Stimulated activated CD4-positive, alpha-beta T cell treated with anti-CD3 and anti-CD28 coated beads, Interleukin-4, amount 100 ng/mL, for 24 hours (primary cell): ENCODE data around the gene CPNE7.
A peak's percentile ranks its signal among the peaks of the same experiment; 100 is the strongest.

Experiments
- DNase-seq: peaks from one replicate; pipeline ENCODE4 v3.0.0-alpha.2; 2020

Gene CPNE7

DNA sequence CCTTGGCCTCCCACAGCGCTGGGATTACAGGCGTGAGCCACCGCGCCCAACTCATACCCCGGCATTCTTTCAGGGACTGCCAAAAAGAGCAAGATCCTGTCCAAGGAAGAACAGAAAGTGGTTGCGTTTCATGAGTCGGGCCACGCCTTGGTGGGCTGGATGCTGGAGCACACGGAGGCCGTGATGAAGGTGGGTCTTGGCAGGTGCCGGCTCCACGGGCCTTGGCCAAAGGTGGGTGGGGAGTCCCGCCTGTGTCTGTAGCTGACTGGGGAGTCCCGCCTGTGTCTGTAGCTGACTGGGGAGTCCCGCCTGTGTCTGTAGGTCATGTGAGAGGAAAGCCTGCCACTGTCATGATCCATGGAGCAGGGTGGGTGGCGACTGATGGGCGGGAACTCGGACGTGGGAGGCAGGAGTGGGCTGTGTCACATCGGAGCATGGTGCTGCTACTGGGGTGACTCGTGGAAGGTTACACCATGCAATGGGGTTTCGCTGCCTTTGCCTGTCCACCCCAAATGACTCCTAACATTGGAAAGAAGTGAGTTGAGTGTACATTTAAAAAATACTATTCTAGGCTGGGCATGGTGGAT is 25.0 kb upstream of the CPNE7 start:
- no peak for DNase-seq

DNA sequence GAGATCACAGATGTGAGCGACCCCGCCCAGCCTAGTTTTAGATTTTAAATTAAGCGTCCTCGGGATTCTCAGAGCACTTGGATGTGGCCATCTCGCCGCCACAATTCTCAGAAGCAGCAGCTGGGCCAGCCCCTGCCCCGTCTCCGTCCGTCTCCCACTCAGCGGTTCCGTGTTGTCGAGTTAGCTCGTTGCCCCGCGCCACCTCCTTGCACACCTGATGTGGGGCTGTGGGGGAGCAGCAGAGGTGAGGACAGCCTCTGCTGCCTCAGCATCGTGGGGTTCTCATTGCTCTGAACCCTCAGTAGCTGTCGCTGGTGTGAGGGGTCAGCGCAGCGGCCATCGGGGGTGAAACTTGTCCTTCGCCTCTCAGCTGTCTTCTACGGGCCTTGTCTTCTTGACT is 23.2 kb upstream of the CPNE7 start:
- no peak for DNase-seq

DNA sequence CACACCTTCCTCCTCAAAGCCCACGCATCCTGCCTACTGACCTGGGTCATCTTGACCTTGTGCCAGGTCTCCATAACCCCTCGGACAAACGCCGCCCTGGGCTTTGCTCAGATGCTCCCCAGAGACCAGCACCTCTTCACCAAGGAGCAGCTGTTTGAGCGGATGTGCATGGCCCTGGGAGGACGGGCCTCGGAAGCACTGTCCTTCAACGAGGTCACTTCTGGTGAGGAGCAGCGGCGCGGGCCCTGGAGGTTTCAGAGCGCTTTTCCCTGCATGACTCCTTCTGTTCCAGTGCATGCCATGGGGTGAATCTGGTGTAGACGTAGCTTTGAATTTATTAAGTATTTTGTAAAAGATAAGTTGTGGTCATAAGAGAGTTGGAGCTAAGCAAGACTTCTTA is 22.6 kb upstream of the CPNE7 start:
- no peak for DNase-seq

DNA sequence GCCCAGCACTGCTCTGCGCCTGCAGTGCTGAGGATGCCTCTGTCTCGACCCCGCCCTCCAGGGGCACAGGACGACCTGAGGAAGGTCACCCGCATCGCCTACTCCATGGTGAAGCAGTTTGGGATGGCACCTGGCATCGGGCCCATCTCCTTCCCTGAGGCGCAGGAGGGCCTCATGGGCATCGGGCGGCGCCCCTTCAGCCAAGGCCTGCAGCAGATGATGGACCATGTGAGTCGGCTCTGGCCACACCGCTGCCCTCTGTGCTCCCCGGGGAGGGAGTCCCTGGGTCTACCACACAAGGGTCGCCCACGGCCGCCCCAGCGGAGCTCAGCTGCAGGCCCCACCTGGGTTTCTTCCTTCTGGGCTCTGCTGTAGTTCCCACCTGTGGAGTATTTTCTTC is 21.8 kb upstream of the CPNE7 start:
- no peak for DNase-seq

DNA sequence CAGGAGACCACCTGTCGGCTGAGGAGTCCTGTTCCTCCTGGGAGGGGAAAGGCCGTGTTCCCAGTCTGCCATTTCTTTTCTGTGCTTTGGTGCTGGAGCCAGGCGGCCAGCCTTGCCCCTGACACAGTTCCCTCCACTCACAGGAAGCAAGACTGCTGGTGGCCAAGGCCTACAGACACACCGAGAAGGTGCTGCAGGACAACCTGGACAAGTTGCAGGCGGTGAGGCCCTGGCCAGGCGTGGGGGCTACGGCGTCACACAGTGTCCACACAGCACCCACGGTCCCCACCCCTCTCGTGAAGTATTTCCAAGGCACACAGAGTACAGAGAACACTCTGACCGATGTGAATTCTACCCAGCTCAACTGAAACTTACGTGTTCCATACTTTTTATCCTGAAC is 21.2 kb upstream of the CPNE7 start:
- DNase-seq = no peak

DNA sequence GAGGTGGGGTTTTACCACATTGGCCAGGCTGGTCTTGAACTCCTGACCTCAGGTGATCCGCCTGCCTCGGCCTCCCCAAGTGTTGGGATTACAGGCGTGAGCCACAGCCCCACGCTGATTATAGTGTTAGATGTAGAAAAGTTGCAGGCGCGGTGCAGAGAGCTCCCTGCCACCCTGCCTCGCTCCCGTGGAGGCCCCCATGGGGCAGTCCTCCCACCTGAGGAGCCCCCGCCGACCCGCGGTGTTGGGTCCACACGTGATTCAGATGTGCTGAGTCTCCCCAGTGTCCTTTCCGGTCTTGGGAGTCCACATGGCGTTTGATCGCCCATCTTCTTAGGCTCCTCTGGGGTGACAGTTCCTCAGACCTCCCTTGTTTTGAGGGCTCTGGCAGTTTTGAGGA is 20.3 kb upstream of the CPNE7 start:
- DNase-seq = no peak

DNA sequence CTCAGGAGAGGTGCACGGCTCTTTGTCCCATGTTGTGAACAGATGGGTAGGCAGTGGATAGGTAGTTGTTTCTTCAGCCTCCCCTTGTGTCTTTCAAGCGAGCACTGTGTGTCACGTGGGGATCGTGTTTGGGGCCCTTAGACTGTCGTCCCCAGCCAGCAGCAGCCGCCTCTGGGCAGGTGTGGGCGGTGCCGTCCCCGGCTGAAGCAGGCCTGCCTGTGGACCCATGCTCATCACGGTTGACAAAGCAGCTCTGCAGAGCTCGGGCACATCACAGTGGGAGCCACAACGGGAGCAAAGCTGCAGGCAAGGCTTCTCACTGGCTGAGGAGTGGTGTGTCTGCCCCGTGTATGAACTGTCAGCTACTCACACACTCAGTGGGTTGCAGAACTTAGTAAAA is 19.8 kb upstream of the CPNE7 start:
- no peak for DNase-seq

DNA sequence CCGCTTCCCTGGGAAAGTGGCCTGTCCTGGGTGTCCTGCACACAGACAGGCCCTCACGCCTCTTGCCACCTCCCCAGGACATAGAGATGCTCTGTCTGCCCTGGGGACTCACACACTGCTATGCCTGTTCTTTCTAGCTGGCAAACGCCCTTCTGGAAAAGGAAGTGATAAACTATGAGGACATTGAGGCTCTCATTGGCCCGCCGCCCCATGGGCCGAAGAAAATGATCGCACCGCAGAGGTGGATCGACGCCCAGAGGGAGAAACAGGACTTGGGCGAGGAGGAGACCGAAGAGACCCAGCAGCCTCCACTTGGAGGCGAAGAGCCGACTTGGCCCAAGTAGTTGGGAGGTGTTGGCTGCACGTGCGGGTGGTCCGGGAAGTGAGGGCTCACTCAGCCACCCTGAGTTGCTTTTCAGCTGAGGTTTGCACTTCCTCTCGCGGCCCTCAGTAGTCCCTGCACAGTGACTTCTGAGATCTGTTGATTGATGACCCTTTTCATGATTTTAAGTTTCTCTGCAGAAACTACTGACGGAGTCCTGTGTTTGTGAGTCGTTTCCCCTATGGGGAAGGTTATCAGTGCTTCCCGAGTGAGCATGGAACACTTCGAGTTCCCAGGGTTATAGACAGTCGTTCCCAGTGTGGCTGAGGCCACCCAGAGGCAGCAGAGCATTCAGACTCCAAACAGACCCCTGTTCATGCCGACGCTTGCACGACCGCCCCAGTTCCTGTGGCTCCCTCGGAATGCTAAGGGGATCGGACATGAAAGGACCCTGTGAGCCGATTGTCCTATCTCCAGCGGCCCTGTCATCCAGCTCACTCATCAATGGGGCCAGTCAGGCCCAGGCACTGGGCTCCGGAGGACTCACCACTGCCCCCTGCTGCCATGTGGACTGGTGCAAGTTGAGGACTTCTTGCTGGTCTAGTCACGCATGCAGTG is 18.5 kb upstream of the CPNE7 start:
- DNase-seq = peak; percentile 88

DNA sequence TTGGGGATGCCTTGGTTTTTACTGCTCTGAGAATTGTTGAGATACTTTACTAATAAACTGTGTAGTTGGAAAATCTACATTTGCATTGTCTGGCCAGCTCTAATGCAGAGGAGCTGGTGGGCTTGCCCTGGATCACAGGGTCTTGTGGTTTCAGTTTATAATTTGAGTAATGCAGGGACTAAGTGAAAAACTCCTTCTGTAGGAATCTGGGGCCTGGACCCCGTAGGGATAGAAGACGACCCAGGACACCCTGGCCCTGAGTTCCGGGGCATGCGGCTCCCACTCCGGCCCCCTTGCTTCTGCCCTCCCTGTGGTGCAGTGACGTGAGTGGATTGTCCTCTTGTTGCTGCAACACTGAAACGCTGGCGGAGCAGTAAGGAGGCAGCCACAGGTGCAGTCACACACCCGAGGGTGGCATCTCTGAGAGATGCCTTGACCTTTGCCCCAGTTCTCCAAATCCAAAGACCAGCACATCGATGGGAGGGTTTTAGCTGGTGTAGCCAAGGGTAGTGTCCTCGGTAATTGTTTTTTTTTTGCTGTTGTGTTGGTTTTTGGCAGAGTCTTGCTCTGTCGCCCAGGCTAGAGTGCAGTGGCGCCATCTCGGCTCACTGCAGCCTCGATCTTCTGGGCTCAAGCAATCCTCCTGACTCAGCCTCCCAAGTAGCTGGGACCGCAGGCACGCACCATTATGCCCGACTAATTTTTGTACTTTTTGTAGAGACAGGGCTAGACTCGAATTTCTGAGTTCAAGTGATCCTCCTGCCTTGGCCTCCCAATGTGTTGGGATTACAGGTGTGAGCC is 17.7 kb upstream of the CPNE7 start:
- DNase-seq = no peak

DNA sequence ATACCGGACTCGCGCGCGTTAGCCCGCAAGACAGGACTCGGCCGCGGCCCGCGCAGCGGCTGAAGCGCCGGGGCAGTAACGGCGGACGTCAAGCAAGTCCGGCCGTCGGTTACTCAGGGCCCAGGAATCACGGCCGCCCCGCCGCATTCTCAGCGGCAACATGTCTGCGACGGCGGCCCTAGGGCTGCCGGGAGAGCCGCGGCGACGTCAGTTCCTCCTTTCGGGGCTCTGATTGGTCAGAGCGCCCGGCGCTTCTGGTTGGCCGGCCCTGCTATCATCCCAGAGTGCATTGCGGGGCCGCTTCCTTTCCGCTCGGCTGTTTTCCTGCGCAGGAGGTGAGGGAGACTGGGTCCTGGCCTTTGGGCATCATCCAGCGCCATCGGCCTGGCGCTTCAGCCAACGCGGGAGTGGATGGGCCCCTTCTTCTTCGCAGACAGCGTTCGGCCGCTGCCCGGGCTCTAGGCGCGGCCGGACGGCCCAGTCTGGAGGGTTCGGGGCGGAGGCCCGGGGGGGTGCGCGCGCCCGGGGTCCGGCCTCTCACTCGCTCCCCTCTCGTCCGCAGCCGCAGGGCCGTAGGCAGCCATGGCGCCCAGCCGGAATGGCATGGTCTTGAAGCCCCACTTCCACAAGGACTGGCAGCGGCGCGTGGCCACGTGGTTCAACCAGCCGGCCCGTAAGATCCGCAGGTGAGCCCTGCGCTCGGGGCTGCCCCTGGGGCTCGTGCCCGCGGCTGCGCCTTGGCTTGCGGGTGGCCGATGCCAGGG is 15.0 kb upstream of the CPNE7 start, which contains the start of gene RPL13:
TSS of gene RPL13 (plus strand) at position 305 of the 764 bp plus-strand sequence. CDS start at position 583, 278 bp downstream.
- DNase-seq = peak; percentile 94

DNA sequence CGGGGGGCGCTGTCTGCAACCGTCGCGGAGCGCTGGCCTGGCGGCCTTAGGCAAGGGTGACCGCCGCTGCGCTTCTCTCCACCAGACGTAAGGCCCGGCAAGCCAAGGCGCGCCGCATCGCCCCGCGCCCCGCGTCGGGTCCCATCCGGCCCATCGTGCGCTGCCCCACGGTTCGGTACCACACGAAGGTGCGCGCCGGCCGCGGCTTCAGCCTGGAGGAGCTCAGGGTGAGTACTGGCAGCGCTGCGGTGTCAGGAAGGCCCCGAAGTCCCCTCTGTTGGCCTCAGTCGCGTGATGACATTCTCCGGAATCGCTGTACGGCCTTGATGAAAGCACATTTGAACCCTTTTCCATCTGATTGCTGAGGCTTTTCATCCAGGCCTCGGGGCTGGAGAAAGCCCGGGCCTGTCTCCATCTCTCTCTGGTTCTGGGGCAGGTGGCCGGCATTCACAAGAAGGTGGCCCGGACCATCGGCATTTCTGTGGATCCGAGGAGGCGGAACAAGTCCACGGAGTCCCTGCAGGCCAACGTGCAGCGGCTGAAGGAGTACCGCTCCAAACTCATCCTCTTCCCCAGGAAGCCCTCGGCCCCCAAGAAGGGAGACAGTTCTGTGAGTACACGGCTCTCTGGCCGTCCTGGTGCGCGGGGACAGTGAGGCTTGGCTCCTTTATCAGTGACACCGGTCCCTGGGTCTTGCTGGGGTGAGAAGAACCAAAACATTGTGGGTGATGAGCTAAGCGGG is 14.2 kb upstream of the CPNE7 start:
- peak; percentile 28 for DNase-seq

DNA sequence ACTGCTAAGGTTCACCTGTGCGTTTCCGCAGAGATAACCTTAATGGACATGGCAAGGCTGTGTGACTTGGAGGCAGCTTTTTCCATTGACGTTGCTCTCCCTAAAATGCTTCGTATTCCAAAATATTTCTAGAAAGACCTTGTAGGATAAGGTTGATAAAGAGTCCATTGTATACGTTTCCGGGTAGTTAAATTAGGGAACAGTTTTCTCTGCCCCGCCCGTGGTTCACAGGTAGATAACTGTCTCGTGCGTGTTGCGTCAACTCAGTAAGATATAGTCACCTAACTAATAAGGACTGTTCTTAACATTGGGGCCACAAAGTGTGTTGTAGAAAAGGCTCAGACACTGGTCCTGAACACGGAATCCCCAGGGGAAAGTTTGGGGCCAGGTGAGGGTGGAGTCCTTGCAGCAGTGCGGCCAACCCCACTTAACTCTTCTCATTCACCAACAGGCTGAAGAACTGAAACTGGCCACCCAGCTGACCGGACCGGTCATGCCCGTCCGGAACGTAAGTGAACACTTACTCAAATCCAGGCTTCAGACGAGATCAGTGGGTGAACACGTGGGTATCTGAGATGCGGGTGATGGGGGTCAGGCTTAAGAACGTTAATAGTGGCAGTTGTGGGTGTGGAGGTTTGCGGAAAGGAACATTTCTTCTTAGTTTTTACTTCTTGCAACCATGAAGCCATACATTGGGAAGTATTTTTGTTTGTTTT is 13.5 kb upstream of the CPNE7 start:
- DNase-seq = peak; percentile 27

DNA sequence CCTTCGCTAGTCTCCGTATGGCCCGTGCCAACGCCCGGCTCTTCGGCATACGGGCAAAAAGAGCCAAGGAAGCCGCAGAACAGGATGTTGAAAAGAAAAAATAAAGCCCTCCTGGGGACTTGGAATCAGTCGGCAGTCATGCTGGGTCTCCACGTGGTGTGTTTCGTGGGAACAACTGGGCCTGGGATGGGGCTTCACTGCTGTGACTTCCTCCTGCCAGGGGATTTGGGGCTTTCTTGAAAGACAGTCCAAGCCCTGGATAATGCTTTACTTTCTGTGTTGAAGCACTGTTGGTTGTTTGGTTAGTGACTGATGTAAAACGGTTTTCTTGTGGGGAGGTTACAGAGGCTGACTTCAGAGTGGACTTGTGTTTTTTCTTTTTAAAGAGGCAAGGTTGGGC is 12.6 kb upstream of the CPNE7 start:
- DNase-seq = no peak

DNA sequence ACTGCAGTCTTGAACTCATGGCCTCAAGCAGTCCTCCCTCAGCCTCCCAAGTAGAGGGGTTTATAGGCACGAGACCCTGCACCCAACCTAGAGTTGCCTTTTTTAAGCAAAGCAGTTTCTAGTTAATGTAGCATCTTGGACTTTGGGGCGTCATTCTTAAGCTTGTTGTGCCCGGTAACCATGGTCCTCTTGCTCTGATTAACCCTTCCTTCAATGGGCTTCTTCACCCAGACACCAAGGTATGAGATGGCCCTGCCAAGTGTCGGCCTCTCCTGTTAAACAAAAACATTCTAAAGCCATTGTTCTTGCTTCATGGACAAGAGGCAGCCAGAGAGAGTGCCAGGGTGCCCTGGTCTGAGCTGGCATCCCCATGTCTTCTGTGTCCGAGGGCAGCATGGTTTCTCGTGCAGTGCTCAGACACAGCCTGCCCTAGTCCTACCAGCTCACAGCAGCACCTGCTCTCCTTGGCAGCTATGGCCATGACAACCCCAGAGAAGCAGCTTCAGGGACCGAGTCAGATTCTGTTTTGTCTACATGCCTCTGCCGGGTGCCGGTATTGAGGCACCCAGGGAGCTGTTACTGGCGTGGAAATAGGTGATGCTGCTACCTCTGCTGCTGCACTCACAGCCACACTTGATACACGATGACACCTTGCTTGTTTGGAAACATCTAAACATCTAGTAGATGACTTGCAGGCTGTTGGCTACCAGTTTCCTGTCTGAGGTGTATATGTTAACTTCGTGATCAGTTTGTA is 11.7 kb upstream of the CPNE7 start:
- no peak for DNase-seq

DNA sequence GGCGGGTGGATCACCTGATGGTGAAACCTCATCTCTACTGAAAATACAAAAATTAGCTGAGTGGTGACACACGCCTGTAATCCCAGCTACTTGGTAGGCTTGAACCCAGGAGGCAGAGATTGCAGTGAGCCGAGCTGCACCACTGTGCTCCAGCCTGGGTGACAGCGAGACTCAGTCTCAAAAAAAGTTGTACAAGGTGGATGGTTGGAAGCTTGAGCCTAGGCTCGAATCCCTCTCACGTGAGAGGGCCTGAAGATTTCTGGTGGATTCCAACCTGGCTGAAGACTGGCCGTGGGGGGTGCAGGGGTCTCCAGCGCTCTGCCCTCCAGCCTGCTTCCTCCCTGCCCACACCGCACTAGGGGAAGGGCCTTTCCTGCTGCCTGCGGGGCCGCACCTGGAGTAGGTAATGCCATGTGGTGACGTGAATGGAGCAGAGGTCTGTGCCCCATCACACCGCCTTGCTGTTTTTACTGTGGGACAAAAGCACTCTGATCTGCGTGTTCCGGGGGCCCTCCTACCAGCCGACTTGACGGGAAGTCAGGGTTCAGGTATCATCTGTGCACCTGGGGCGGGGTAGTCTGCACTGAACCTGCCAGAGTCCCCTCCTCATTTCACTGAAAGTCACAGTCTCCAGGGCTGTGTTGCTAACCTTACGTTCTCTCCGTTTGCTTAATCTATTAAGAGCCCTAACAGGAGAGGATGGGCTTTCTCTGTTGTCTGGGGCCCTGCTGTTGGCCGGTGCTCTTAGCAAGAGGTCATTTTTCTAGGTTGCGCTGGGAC is 10.9 kb upstream of the CPNE7 start:
- peak; percentile 25 for DNase-seq

DNA sequence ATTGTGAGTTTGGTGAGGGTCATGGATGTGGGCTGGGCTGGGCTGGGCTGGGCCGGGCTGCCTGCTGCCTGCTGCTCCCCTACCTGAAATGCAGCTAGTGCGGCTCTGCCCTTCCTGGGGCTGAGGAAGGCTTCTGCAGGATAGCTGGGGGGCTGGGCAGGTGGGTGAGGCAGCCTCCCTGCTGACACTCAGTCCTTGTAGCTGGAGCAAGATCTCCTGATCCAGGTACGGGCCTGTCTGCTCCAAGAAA is 10.4 kb upstream of the CPNE7 start:
- DNase-seq = no peak

DNA sequence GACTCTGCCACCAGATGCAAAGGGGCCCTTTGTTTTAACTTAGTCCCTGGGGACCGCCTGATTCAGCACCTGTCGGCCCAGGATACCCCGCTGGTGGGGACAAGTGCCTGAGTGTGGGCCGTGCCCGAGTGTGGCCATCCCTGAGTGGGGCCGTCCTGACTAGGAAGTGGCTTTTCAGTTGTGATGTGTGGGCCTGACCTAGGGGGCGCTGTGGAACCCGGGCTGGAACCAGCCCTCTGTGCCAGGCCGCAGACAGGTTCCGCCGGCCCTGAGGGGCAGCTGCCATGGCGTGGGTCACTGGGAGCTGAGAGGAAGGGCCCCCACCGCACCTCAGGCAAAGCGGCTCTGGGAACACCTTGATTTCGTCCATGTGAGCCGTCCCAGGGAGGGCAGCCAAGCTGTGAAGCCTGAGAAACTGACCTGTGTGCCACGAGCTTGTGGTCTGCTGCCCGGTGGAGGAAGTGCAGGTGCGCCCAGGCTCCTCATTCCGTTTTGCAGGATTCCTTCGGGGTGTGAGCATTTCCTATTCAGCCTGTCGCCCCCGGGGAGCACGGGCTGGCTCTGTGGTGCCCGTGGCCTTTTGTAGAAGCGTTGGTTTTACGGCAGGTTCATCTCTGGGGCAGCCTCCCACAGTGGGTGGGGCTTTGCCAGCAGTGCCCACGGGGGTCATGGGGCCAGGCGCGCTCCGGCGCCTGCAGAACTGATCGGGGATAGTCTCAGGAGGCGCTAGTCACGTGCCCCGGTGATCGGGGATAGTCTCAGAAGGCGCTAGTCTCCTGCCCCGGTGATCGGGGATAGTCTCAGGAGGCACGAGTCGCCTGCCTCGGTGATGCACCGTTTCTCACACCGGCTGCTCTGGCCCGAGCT is 9.8 kb upstream of the CPNE7 start:
- peak; percentile 66 for DNase-seq

DNA sequence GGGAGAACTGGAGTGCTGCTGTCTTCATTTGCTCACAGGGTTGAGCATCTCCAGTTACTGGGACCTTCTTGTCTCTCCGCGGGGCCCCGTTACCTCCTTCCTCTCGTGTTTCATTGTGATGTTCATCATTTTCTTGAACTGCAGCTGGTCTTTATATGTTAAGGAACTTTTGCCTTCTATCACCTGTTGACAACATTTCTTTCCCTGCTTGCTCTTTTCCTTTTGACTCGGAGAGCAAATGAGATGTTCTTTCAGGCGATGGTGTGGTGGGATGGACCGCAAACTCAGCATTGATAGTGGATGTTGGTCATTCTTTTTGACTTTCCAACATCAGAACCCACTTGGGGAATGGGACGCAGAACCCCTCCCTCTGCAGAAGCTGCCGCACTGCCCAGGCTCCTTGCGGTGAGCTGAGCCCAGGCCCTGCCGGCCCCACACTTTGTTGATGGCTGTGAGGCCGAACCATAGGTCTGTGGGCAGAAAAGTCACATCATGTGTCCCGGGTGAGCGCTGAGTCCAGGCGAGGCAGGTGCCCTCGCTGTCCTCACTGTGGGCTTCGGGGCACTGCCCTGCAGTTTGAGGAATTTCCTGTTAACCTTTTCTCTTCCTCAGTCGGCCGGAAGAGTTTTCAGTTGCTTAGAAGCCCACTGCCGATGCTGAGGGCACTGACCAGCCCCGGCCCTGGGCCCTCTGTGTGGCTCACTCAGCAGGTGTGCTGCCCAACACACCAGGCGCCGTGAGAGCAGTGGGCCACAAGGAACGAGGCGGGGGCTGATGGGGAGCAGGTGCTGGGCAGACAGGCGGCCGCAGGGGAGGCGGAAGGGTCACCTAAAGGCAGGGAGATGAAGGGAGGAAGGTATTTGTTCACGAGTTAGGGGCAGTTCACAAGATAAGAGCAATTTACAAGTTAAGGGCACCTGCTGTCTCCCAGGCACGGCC is 7.6 kb upstream of the CPNE7 start:
- no peak for DNase-seq
